Activated CD8-positive, alpha-beta memory T cell treated with anti-CD3 and anti-CD28 coated beads, Interleukin-2, amount 50 U/mL, for 1 hour (primary cell): Measurements from ENCODE around the gene KRT75.

Experiments
- DNase-seq: peaks from one replicate; pipeline ENCODE4 v3.0.0-alpha.2; 2020; ENCODE audit errors: extremely low read depth

The KRT75 gene

DNA sequence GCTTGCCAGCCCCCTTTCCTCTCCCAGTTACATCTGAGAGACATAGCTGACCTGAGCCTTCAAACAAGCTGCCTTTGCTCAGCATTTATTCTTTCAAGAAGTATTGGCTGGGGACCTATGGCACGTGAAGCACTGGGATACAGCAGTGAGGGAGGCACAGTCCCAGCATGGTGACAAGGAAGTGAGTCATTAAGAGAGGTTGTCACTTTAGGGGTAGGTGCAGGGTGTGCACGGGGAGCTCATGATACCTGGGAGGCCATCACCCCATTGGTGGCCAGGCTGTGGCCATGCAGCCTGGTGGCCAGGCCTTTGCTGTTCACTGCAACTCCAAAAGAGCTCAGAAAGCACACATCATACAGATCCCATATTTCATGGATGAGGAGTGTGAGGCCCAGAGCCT is 5.7 kb upstream of the KRT75 start:
- DNase-seq: no peak

- no peak for DNase-seq
These were observed 5.2 kb upstream of the KRT75 start for GRCh38 chr12:52439420-52439819.

DNA sequence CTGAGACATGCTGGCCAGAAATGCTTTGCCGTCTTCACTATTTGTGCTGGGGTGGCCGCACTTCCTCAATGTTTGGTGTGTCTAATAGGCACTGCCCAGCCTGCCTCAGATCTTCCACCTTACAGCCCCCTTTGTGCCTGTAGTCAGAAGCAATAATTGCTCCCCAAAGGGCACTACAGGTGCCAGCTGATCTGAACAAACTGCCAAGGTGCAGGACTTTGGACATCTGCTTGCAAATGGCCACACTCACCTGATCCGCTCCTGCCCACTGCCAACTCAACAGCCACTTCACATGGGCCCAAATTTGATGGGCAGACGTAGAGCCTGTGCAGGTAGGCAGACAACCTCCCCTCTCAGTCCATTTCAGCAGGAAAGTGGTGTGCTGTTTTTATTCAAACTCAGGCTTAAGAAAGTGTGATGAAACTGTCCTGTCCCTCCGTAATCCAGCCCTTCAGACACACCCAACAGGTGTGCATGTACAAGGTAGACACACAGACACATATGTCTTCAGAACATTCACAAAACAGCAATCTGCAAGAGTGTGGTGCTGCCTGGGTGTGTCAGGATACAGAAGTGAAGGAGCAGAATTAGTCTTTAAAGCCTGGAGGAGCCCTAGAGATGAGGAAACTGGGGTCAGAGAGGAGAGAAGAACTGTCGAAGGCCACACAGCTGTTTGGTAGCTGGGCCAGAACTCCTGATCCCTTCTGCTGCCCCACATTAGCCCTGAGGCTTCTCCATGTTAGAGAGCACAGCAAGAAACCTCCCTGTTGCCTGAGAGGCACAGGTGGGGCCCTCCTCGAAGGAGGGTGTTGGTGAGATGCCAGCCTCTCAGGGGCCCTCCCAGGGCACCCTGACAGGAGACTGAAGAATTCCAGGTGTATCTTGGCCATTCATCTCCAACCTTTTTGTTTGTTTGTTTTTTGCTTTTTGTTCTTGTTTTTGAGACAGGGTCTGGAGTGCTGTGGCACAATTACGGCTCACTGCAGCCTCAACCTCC is 4.4 kb upstream of the KRT75 start:
- no peak for DNase-seq

DNA sequence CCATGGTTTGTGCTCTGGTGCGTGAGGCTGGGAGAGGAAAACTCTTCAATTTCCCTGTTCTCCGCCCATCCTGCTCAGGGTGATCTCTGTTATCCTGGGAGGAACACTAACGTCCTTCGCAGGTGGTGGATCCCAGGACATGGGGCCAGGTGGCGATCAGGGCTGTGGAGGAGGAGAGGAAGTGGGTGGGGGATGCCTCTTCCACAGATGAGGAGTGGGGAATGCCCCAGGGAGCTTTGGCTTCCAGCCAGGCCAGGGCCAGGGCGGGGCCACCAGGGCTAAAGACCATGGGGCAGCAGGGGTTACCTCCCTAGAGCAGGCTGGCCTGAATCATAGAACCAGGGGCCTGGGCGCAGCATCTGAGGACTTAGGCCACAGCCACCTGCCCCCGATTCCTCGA is 3.3 kb upstream of the KRT75 start:
- no peak for DNase-seq

DNA sequence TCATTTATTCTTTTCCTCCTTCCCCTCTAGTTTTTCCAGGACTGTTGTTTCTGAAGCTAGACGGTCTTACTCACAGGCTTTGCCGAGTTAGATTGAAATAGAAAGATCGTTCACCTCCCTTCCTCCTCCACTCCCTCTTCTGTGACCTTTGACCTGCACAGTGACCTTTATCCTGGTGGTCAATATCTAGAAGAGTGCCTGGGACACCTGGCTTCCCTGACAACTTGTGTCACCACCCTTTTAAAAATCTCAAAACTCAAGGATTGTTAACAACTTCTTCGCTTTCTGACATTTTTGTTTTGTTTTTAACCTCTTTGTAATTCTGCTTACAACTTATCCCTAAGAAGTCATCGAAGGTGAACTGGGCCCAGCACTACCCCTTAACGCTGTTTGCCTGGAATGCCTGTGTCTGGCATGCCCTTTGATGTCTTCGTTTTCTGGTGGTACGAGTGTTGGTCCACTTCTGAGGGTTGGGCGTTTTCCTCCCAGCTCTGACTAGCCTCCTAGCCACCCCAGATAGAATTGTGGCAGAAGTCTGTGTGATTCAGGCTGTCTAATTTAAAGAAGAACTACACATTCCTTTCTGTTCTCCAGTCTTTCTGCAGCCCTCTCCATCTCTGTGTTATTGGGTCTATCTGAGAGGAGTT is 2.8 kb upstream of the KRT75 start:
- no peak for DNase-seq

DNA sequence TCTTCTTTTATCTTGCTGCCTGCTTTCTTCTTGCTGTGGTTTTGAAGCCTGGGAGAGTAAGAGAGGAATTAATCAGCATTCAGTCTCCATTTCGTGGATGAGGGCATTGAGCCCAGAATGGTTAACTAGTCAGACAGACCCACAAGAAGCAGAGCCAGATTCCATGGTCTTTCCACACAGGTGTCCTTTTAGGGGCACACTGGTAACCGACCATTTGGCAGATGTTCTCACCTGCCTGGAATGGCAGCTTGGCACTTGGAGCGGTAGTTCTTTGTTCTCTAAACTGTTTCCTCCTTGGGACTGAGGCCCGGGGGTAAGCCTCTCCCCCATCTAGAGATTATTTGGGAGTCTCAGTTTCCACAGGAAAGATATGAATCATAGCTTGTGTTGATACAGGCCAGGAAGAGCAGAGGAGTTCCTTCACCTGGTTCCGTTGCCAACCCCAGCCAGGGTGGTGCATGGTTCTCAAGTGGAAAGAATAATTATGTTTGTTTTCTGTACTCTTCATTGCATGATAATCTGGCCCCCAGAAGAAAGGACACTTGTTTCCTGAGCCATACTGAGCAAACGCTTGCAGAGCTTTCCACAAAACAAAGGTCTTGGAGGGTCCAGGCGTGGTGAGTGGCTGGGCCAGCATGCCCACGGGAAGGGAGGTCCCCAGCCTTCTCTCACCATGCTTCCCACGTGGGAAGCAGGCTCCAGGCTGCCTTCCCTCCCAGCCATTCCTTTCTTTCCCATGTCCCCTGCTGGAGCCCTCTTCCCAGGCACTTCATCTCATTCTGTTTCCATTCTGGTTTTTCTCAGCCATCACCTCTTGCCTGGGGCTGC is 2.0 kb upstream of the KRT75 start:
- no peak for DNase-seq

- DNase-seq: no peak
These were observed 1.5 kb upstream of the KRT75 start for GRCh38 chr12:52435659-52435999.

- no peak for DNase-seq
These were observed 774 bp upstream of the KRT75 start for GRCh38 chr12:52434760-52435530.

GRCh38 chr12:52433501-52434080 is 580 bp downstream of the KRT75 start:
- no peak for DNase-seq

DNA sequence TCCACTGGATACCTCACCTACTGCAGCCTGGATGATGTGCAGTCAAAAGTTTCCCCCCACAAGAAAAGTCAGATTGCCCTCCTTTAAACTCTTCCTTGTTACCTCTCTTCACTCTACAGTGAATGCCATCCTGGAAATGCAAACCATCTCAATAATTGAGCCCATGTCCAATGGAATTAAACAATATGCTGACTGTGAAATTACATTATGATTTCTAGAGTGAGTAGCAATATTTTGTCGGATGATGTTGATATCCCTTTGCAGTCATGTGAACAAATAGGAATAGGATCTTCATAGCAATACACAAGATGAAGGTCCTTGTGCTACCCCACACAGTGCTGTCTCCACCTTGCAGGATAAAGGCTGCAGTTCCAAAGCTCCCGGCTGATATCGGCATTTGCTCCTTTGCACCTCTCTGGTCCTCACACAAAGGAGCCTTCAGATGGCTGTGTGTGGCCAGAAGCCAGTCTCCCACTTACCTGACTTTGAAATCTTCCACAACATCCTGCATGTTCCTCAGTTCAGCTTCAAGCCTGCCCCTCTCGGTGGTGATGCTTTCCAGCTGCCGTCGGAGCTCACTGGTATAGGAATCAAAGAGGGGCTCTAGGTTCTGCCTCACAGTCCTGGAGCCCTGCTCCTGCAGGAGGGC is 1.5 kb downstream of the KRT75 start:
- DNase-seq: no peak

DNA sequence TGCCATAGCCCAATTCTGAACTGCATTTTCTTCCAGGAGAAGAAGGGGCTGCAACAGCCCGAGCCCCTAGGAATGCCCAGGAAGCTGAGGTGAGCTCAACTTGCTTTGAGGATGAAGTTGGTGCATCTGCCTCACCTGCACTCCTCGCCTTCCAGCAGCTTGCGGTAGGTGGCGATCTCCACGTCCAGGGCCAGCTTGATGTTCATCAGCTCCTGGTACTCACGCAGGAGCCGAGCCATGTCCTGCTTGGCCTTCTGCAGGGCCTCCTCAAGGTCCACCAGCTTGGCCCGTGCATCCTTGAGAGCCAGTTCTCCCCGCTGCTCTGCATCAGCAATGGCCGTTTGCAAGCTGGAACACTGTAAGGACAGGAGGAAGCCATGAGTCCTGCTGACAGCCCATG is 6.0 kb downstream of the KRT75 start:
- no peak for DNase-seq

GRCh38 chr12:52427083-52427482 is 7.1 kb downstream of the KRT75 start:
- no peak for DNase-seq

GRCh38 chr12:52426034-52426433 is 8.1 kb downstream of the KRT75 start:
- no peak for DNase-seq

DNA sequence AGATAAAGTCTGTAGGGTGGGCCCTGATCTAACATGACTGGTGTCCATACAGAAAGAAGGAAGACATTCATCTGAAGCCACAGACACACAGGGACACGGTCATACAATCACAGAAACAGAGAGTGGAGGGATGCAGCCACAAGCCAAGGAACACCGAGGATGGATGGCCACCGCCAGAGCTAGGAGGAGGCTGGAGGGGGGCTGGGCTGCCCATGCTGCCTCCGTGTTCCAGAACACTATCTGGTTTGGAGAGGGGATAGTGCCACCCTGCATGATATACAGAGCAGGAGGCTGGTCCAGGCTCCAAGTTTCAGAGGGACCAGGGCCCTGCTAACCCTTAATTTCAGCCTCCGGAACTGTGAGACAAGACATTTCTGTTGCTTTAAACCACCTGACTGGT is 8.7 kb downstream of the KRT75 start:
- DNase-seq: no peak

DNA sequence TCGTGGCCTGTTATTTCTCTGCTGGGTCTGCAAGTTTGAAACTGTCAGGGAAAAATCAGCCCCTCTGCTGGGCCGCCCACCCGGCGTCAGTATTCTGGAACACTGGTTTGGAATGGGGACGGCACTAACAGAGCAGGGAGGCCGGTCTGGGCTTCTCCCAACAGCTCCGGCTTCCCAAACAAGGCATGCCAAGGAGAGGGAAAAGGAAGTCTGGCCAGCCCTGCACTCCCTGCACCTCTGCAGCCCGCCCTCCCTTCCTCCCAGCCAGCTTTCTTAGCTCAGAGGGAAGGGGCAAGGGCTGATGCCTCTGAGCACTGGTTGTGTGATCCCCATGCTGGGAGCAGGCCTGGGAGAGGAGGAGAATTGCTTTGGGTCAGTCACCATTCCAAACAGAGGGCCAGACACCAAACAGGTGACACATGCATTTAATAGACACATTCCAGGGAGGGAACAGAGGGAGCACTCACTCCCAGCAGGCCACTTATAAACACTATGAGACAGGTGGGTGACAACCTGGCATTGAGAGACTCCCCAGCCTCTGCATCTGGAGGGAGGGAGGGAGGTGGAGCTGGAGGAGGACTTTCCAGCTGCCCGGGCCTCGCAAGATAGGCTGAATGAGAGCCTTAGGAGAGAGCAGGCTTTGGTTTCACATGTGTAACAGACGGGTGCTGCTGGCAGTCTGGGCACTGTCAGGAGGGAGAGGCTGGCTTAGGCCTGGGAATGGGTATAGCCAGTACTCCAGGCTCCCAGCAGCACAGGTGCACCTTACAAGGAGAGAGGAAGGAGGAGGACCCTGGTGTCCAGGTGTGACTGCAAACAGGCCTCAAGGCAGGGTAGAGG is 10.3 kb downstream of the KRT75 start:
- no peak for DNase-seq

- no peak for DNase-seq
These were observed 11.1 kb downstream of the KRT75 start for GRCh38 chr12:52423035-52423434.

DNA sequence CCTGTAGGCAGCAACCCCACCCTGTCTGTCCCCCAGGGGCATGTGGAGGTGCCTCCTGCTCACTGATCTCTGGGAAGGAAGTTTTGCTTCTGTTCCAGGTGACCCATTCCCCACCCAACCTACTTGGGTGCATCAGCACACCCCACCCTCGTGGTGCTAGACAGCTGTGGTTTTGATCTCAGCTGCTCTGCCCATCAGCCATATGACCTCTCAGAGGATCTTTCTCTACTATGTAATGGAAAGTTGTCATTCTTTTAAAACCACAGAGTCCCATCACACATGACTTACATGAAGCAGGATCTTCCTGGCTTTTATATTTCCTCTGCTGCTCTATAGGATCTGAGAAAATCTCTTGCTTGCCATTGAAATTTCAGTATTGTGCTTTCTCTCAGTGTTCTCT is 14.5 kb downstream of the KRT75 start:
- no peak for DNase-seq

DNA sequence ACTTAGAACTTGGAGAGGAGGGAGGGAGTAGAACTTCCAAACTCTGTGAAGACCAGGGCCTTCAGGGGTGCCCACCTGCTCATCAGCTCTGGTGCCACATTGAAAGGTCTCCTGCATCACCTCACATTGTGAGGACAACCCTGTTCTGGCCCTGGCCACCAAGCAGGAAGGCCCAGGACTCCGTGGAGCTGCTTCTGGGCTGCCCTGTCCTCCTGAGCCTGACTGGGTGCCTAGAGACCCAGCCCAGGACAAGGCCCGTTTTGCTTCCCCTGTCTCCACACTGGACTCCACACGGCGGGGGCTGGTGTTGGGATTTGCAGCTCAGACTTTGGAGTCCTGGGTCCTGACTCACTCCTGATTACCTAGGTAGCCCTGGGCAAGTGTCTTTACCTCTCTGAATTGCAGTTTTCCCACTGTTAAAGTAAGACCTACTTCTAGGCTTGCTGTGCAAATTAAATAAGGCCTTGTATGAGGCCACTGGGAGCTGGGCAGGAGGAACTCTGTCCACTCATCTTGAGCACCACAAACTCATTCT is 15.5 kb downstream of the KRT75 start:
- no peak for DNase-seq

DNA sequence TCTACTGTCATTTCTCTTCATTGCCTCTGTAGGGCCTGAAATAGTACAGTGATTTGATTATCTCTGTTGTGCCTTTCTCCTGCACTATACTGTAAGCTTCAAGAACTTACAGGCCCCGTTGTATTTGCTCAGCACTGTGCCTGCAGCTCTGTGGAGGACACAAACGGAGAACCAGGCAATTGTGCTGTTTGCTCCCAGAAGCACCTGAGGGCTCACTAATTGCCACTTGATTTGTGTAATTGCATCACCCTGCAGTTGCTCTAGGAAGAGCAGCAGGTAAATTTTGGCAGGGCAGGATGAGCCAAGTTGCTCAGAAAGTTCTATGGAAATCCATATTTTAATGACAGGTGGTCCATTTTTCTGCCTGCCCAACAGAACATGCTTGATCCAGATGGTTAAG is 16.4 kb downstream of the KRT75 start:
- no peak for DNase-seq

DNA sequence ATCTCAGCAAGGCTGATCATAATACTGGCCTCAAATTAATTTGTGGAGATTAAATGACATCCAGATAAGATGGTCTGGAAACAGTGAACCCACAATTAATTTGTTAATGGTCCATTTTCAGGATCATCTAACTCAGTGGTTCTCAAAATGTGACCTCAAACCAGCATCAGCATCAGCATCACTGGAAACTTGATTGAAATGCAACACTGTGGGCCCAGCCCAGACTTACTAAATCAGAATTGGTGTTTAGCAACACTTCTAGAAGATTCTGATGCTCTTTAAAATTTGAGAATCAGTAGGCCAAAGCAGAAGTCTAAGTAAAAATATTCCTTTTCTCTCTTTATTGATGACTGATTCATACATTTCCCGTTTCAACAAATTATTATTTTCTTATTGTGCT is 17.4 kb downstream of the KRT75 start:
- DNase-seq: no peak
